Prostate gland (tissue), 2 donors: ENCODE measurements around the gene ENTREP1.

Experiments
- POLR2AphosphoS5 ChIP-seq: sonication (generic); formaldehyde crosslinking; IDR thresholded peaks from one replicate; pipeline ENCODE4 v1.6.1; 2017; ENCODE audit warnings: antibody characterized with exemption
- TF ChIP-seq, protein P1 (sequence below), 4 experiments: fragments of 200-600 bp in 2 of 4; fragments of 450-650 bp in 2 of 4; sonication (generic) in 2 of 4; IDR thresholded peaks; 1 replicate in 3 of 4; 2 replicates in 1 of 4; pipeline ENCODE4 v1.5.1; 2016 to 2019; ENCODE audit warnings: antibody characterized with exemption in 4 of 4, mild to moderate bottlenecking in 2 of 4, moderate library complexity in 2 of 4

GRCh38 chr9:69303331-69303730 lies 21.7 kb upstream of the ENTREP1 start:
- TF ChIP-seq, protein P1, sequence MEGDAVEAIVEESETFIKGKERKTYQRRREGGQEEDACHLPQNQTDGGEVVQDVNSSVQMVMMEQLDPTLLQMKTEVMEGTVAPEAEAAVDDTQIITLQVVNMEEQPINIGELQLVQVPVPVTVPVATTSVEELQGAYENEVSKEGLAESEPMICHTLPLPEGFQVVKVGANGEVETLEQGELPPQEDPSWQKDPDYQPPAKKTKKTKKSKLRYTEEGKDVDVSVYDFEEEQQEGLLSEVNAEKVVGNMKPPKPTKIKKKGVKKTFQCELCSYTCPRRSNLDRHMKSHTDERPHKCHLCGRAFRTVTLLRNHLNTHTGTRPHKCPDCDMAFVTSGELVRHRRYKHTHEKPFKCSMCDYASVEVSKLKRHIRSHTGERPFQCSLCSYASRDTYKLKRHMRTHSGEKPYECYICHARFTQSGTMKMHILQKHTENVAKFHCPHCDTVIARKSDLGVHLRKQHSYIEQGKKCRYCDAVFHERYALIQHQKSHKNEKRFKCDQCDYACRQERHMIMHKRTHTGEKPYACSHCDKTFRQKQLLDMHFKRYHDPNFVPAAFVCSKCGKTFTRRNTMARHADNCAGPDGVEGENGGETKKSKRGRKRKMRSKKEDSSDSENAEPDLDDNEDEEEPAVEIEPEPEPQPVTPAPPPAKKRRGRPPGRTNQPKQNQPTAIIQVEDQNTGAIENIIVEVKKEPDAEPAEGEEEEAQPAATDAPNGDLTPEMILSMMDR (IDR thresholded peaks at IDR 0.05), result no peak
- TF ChIP-seq POLR2AphosphoS5, result no peak
